H1 (cell line): ENCODE results near the gene KLHL15. TPM values are rescaled to one million over a fixed set of nuclear protein-coding genes. Genes with fewer than 3 reads are reported as not detected.

ENCODE experiments used
- POLR2AphosphoS5 ChIP-seq: IDR thresholded peaks from 2 replicates; pipeline ENCODE4 v1.6.1; 2011; ENCODE audit warnings: low read depth, low read length
- polyA plus RNA-seq, 7 experiments: library from polyadenylated mRNA; depleted of rRNA in 3 of 7; stranded (reverse) in 5 of 7; unstranded in 2 of 7; fragments of >200 nt in 5 of 7; fragments of 200-250 nt in 2 of 7; gene quantifications; 1 replicate in 5 of 7; 2 replicates in 1 of 7; 4 replicates in 1 of 7; pipeline versions ENCODE4 v1.2.1 to v1.2.3, GENCODE V29; 2011 to 2013; ENCODE audit warnings: missing spikeins in 2 of 7, mixed read lengths in 2 of 7
- total RNA-seq: library from RNA; stranded (reverse); fragmentation: NEBNext Ultra II Directional; extraction: Animal tissue kit (Norgen Biotek cat#: 25700); gene quantifications from 2 replicates; pipeline ENCODE4 v1.2.1, GENCODE V29; 2021
- TF ChIP-seq, protein P1 (sequence below): IDR thresholded peaks from 2 replicates; pipeline ENCODE4 v1.6.1; 2011; ENCODE audit warnings: low read depth, mild to moderate bottlenecking, low read length; ENCODE audit not compliant: insufficient read depth

KLHL15 gene
- total and polyA plus RNA-seq, 2 of the 8 experiments (the other 6 are each of a cell fraction or from before 2014, with no cell fraction given), result 3.7 to 8.9 TPM

DNA sequence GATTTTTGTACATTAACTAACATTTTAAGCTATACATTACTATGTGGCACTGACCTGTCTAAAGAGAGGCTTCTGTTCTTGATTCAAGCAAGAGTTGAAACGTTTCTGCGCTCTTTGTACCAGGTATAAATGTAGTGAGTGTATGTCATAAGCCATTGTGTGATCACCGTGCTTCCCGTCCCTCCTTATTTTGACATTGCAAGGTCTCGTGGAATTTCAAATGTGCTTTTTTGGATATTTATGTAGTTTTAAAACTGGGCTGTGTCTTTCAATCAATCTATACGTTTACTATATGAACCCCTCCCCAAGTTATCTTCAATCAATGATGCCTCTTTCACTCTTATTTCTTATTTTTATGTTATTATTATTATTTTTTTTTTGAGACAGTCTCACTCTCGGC is at the start of gene KLHL15 (continued):
- no peak for TF ChIP-seq POLR2AphosphoS5
- TF ChIP-seq, protein P1, sequence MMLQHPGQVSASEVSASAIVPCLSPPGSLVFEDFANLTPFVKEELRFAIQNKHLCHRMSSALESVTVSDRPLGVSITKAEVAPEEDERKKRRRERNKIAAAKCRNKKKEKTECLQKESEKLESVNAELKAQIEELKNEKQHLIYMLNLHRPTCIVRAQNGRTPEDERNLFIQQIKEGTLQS, result no peak
